Activated CD8-positive, alpha-beta memory T cell treated with anti-CD3 and anti-CD28 coated beads for 36 hours (primary cell): Measurements from ENCODE around the gene GNB5. TPM values are rescaled to one million over a fixed set of nuclear protein-coding genes. Genes with fewer than 3 reads are reported as not detected.
"Not testable (repeated sequence)": the region's sequence is repeated elsewhere in the genome, so short reads cannot be mapped to it uniquely, and the experiment has no call there.

Experiments
- CTCF ChIA-PET: fragments of 350-600 bp; sonication (Branson Sonifier 250); formaldehyde crosslinking; loops from one replicate; lab custom pipeline; 2021; ENCODE audit warnings: antibody characterized with exemption; lab: Charles Lee
- POLR2A ChIA-PET: fragments of 350-600 bp; sonication (Branson Sonifier 250); formaldehyde crosslinking; loops from one replicate; lab custom pipeline; 2021; ENCODE audit warnings: antibody characterized with exemption; lab: Charles Lee
- total RNA-seq, 2 experiments: library from RNA; stranded (reverse); gene quantifications; one replicate each; pipeline ENCODE4 v1.2.3, GENCODE V29; 2021

Gene GNB5
- total RNA-seq, 2 experiments from 2014 or later = 15.6 to 17.5 TPM

- CTCF ChIA-PET = interaction anchor here (1.6 kb wide), 1 partner anchor 28 kb away, joined by 5 read pairs; no protein-coding TSS in a partner anchor
- POLR2A ChIA-PET = interaction anchor here (2.1 kb wide), 1 partner anchor 209 kb away, joined by 9 read pairs; the partner anchor contains the start of gene LEO1
Observed at GRCh38 chr15:52180196-52180835, 10.9 kb downstream of the GNB5 start.

DNA sequence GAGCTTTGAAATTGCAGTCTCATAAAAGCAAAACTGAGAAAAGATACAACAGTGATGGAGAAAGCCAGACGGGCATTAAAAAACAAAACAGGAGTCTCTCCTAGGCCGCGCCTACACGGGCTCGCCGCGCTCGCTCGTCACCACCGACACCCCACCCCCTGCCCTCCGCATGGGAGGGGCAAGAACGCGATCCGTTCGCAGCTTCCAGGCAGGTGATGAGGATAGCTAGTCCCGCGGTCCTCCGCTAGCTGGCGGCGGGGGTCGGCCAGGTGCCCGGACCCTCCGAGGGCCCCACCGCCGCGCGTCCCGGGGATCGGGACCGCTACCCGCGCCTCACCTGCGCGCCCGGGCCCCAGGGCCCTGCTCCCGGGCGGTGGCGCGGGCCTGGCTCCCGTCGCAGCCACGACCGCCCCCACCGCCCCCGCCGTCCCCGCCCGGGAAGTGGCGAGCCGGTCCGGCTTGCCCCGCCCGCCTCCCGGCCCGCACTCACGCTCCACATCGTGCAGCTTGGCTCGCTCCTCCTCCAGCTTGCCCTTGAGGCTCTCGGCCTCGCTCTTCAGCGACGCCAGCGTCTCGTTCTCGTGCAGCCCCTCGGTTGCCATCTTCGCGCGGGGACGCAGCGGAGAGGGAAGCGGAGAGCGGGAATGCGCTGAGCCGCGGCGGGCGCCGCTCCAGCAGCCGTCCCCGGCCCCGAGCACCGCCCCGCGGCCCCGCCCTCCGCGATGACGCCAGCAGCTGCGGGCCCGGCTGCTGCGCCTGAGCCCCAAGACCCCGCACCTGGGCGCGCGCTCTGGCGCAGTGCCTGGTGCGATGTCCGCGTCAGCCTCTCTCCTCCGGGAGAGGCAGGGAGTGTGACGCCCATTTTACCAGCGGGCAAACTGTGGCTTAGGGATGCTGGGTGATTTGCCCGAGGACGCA, 11.7 kb downstream of the GNB5 start:
- POLR2A ChIA-PET = interaction anchor here (0.6 to 2.1 kb wide), 3 partner anchors 158 to 443 kb away, joined by 3 to 9 read pairs (median 3); partner anchors contain the start of gene LEO1
- CTCF ChIA-PET = interaction anchor here (0.7 to 1.6 kb wide), 3 partner anchors 11 to 442 kb away, joined by 3 to 5 read pairs (median 3); partner anchors contain the start of gene LYSMD2

DNA sequence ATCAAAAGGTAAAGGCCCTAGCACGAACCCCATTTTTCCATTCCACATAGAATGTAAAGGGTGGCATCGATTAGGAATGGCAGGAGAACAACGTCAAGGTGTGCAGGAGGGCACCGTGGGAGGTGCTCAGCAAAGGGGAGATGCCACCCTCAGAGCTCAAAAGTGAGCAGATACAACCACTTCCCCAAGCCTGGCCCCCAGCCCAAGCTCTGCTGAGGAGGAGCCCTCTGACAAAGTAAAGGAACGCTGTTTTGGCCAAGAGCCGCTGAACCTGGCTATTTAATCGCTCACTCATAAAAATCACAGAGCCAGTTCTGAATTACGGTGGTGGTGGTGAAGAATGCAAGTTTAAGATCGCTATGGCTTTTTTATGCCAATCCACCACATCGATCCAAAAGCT, 12.4 kb downstream of the GNB5 start:
- POLR2A ChIA-PET = interaction anchor here (1.3 to 2.1 kb wide), 2 partner anchors 207 to 442 kb away, joined by 3 to 9 read pairs; partner anchors contain the start of gene LEO1
- CTCF ChIA-PET = interaction anchor here (0.7 to 0.8 kb wide), 3 partner anchors 12 to 441 kb away, joined by 3 read pairs; partner anchors contain the start of gene LYSMD2

DNA sequence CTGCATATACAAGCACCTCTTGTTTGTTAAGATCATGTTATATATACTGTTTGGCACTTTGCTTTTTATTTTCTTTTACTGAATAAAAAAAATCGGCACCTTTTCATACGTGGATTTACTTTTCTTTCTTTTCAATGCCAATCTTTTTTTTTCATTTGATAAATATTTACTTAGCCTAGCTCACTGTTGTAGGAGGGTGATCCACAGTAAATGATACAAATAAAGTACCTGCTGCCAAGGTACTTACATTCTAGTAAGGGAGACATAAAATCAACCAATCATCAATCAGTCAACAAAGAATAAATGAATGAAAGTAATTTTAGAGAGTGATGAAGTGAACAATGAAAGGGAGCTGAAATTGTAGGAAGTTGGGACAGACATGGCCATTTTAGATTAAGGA, 18.3 kb downstream of the GNB5 start:
- ChIA-PET POLR2A (no interaction called here), CTCF (interaction anchor here (0.8 to 1.8 kb wide), 2 partner anchors 9 to 35 kb away, joined by 3 read pairs; no protein-coding TSS in a partner anchor)

- ChIA-PET POLR2A (interaction anchor here (0.5 kb wide), 1 partner anchor 48 kb away, joined by 3 read pairs; no protein-coding TSS in a partner anchor), CTCF (no interaction called here)
Observed at GRCh38 chr15:52171807-52172206, 19.4 kb downstream of the GNB5 start.

DNA sequence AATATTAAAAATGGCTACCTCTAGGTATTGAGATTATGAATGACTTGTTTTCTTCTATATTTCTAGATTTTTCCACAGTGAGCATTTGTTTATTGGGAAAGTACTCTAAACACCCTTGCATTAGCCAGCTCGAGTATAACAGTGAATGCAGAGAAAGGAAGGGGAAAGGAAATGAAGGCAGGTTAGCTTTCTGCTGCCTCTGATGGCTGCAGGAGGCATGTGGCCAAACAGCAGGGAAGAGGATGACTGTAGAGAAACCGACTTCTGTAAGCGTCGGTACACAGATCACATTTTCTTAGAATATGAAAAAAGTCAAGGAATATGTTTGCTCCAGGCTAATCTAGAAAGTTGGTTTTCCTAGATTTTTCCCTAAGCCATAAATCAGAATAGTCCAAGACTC, 19.8 kb downstream of the GNB5 start:
- POLR2A ChIA-PET = interaction anchor here (0.5 to 0.6 kb wide), 2 partner anchors 49 to 137 kb away, joined by 3 read pairs; no protein-coding TSS in a partner anchor
- CTCF ChIA-PET = interaction anchor here (0.7 to 1.2 kb wide), 5 partner anchors 35 to 94 kb away, joined by 3 read pairs; no protein-coding TSS in a partner anchor

DNA sequence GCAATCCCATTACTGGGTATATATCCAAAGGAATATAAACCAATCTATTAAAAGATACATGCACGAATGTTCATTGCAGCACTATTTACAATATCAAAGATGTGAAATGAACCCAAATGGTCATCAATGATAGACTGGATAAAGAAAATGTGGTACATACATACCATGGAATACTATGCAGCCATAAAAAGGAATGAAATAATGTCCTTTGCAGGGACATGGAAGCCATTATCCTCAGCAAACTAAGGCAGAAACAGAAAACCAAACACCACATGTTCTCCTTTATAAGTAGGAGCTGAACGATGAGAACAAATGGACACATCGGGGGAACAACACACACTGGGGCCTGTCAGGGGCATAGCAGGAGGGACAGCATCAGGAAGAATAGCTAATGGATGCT, 21.0 kb downstream of the GNB5 start:
- POLR2A ChIA-PET = interaction anchor here (0.7 kb wide), 2 partner anchors 83 to 470 kb away, joined by 10 read pairs; no protein-coding TSS in a partner anchor
- CTCF ChIA-PET = interaction anchor here (1.1 to 1.2 kb wide), 2 partner anchors 39 to 93 kb away, joined by 3 read pairs; no protein-coding TSS in a partner anchor

GRCh38 chr15:52165494-52166131, 25.6 kb downstream of the GNB5 start:
- CTCF ChIA-PET = not testable (repeated sequence)
- POLR2A ChIA-PET = interaction anchor here (0.5 kb wide), 1 partner anchor 254 kb away, joined by 3 read pairs; no protein-coding TSS in a partner anchor

GRCh38 chr15:52164631-52165265, 26.4 kb downstream of the GNB5 start:
- CTCF ChIA-PET = interaction anchor here (0.7 kb wide), 2 partner anchors 136 to 399 kb away, joined by 3 read pairs; no protein-coding TSS in a partner anchor
- POLR2A ChIA-PET = interaction anchor here (0.5 kb wide), 1 partner anchor 253 kb away, joined by 3 read pairs; no protein-coding TSS in a partner anchor

DNA sequence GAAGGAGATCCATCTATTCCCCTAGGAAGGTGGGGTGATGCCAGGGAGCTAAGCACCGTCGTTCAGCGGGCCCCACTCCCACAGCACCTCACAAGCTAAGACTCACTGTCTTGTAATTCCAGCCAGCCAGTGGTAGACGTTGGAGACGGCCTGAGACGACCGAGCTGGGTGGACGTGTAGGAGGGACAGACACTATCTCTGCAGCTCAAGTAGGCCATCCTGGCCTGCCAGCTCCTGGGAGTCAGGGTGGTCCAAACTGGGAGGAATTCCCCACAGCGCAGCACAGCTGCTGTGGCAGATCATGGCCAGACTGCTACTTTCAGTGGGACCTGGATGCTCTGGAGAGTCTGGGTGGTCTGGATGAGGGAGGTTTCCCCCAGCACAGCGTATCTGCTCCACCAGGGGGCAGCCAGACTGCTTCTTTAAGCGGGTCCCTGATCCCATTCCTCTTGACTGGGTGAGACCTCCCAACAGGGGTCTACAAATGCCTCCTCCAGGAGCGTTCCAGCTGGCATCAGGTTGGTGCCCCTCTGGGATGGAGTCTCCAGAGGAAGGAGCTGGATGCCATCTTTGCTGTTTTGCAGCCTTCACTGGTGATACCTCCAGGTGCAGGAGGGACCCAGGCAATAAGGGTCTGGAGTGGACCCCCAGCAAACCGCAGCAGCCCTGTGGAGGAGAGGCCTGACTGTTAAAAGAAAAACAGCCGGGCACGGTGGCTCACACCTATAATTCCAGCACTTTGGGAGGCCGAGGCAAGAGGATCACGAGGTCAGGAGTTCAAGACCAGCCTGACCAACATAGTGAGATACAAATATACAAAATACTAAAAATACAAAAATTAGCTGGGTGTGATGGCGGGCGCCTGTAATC, 27.6 kb downstream of the GNB5 start:
- CTCF ChIA-PET = interaction anchor here (0.7 to 1.3 kb wide), 5 partner anchors 10 to 103 kb away, joined by 3 to 5 read pairs (median 3); no protein-coding TSS in a partner anchor
- POLR2A ChIA-PET = no interaction called here

- POLR2A ChIA-PET = no interaction called here
- CTCF ChIA-PET = interaction anchor here (0.9 to 1.3 kb wide), 2 partner anchors 11 to 16 kb away, joined by 3 read pairs; no protein-coding TSS in a partner anchor
Observed at GRCh38 chr15:52162876-52163275, 28.3 kb downstream of the GNB5 start.

DNA sequence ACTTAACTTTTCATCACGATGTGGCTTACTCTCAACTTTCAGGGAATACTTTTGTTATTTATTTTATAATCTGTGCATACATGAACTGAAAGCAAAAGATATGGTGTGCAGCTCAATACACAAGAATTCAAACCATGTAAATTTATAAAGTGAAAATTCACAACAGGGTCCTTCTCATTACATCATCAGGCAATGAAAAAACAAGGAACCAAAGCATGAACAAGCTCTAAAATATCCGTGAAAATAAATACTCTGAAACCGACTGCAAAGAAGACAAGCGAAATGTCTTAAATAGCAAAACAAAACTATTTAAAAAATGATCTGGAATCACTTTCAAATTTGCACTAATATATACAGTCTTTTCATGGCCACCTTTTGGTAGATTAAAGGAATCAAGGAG, 28.9 kb downstream of the GNB5 start:
- CTCF ChIA-PET = interaction anchor here (0.6 to 1.1 kb wide), 2 partner anchors 46 to 113 kb away, joined by 3 to 4 read pairs; no protein-coding TSS in a partner anchor
- POLR2A ChIA-PET = no interaction called here

- CTCF ChIA-PET = interaction anchor here (0.6 to 1.1 kb wide), 2 partner anchors 47 to 112 kb away, joined by 3 to 4 read pairs; no protein-coding TSS in a partner anchor
- POLR2A ChIA-PET = no interaction called here
Observed at GRCh38 chr15:52161406-52161966, 29.7 kb downstream of the GNB5 start.

- POLR2A ChIA-PET = no interaction called here
Observed at GRCh38 chr15:52159645-52160044, 31.5 kb downstream of the GNB5 start.

DNA sequence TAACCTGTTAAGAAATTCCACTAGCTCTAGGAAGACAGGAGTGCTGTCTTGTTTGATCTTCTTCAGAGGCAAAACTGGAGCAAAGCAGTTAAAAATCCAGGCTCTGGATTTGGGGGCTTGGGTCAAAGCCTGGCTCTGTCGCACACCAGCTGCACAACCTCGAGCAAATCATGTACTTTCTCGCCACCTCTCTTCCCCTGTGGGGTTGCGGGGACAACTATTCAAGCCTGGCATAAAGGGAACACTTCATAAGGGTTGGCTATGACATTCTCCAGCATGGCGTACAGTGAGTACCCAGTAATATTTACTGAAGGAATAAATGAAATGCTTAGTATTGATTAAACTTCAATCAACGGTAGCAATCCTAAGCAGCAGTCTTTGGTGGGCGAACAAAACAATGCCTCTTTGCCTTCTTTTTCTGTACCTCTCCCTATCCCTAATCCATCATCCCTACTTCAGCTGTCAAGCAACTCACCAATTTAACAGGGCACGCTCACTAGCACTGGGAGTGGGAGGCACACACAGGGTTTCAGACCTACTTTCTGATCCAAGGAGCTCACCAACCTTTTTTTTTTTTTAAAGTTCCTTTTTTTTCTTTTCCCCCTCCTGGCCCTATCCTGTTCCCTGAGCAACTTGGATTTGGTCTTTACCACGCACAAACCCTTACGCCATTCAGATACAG, 33.0 kb downstream of the GNB5 start:
- ChIA-PET CTCF (interaction anchor here (1.0 to 2.0 kb wide), 2 partner anchors 19 to 111 kb away, joined by 3 to 4 read pairs; no protein-coding TSS in a partner anchor), POLR2A (no interaction called here)

More at GRCh38 chr15:52159645-52160044, 31.5 kb downstream of the GNB5 start:
- CTCF ChIA-PET = interaction anchor here (1.0 kb wide), 1 partner anchor 21 kb away, joined by 3 read pairs; no protein-coding TSS in a partner anchor

GRCh38 chr15:52155878-52156277, 35.3 kb downstream of the GNB5 start:
- CTCF ChIA-PET = interaction anchor here (0.6 kb wide), 1 partner anchor 17 kb away, joined by 3 read pairs; no protein-coding TSS in a partner anchor
- POLR2A ChIA-PET = no interaction called here
